GM18868 (cell line): ENCODE results near the gene LNPEP.
"Not testable (repeated sequence)": the region's sequence is repeated elsewhere in the genome, so short reads cannot be mapped to it uniquely, and the experiment has no call there.

Experiments
- ATAC-seq: cut with Tn5 transposase; IDR thresholded peaks from one replicate; pipeline ENCODE4 v1.9.1; 2021; ENCODE audit warnings: mild to moderate bottlenecking, moderate library complexity; ENCODE audit not compliant: unreplicated experiment

Gene LNPEP

DNA sequence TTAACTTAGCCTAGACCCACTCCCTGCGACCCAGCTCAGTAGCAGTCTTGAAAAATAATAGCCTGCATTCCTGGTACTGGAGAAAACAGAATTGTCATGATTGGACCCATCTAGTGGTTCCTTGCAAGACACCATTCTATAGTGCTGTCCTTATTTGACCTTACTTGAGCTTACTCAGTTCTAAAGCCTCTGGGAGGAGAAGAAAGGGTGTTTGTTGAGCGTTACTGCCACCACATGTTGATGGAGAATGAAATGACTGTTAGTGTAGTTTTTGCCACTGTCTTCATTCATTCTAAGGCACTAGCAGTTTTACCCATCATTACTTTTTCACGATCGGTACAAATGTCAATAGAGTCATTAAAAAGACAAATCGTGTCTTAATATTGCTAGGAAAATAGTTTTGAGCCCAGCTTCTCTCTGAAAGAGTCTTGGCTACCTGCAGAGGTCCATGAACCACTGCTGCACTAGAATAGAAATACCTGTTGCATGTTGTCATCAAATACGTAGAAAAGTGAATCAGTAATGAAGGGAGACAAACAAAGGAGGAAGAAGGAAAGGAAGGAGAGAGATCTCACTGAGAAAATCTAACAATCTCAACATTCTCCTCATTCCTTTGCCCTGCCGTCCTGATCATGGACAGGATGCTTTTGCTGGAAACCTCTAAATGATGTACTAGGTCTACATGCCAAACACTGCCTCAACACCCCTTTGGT, 110.5 kb downstream of the LNPEP start:
- ATAC-seq, result no peak

DNA sequence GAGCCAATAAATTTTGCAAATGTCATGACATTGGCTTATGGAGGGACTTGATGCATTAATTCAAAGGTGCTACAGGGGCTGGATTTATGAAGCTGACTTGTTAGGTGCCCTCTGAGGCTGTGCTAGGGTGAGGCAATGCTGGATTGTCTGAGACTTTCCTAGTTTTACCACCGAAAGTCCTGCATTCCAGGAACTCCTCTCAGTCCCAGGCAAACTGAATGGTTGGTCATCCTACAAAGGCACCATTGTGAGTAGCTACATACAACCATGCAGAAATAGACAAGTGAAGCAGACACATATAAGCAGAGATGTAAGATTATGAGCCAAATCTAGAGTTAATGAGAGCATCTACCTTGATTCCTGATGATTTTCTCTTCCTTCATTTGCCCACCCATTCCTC, 111.2 kb downstream of the LNPEP start:
- no peak for ATAC-seq

DNA sequence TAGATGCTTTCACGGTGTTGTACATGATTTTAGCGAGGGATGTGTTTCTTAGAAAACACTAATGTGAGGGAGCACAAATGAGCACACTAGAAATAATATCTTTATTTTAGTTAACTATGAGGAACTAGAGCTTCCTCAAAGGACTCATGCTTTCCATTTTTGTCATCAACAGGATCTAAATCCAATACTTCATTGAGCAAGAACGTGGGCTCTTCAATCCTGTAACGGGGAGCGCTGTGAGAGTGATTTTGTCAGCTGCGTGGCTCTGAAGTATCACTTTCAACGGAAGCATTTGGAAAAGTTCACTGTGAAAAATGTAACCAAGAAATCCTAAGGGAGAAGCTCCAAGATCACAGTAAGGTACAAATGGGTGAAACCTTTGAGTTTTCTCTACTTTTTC, 113.3 kb downstream of the LNPEP start:
- ATAC-seq, result no peak

DNA sequence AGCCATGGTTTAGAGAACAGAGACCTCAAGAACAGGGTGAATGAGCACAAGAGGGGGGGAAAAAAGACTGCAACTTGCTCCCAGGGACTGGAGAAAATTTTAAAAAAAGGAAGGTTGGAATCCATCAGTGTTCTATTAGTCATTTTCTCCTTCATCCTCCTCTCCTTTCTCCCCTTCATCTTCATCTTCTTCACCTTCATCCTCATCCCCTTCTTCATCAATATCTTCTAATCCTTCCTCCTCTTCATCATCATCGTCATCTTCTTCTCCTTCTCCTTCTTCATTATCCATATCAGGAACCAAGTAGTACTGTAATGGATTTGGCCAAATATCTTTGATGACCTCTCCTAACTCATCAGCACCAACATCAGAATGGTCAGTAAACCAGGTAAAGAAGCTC, 120.4 kb downstream of the LNPEP start:
- ATAC-seq, result no peak

DNA sequence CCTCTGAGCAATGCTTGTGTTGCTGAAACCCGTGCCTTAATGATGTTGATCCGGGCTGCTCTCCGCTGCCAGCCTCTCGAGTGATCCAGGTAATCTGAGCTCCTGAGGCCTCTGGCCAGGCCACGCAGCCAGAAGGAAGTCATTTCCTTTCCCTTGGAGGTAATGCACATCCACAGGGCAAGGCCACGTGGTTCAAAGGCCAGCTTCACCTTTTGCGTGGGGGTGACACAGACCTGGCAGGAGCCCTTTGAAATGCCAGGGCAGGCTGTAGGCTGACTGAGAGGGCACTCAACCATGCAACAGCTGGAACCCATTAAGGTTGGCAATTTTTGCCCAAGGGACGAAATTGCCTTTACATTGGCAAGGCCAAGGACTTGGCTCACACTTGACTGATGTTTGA, 126.2 kb downstream of the LNPEP start:
- ATAC-seq, result no peak

DNA sequence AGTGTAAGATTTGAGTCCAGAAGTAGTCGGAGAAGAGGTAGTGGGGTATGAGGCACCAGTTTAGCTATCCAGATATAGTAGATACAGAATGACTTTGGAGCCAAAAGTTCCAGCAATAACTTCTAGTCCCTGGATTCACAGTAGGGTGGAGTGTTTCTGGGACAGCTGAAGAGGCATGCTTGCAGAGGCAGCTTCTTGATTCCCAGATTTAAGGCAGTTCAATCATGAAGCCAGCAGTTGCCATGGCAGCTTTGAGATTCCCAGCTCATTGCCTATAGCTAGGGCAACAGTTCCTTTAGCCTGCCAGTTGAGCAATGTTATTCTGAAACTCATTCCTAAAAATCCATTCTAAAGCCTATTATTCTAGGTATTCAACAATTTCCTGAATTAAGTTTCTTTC, 127.4 kb downstream of the LNPEP start:
- ATAC-seq, result no peak

DNA sequence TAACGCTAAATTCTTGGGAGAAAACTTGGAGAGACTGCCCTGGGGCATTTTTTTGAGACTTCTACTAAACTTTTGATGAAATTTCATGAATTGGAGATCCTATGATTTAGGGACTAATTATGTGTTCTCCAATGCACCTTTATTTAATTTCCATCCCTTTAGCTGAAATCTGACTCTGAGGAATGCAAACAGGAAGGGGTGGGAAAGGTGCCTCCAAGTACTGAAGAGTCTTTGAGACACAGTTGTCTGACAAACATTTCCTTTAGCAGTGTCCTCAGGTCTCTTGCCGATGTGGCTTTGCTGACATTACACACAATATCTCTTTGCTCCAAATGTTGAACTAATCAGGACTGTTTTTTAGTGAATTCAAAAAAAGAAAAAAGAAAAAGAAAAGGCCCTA, 129.6 kb downstream of the LNPEP start:
- no peak for ATAC-seq

DNA sequence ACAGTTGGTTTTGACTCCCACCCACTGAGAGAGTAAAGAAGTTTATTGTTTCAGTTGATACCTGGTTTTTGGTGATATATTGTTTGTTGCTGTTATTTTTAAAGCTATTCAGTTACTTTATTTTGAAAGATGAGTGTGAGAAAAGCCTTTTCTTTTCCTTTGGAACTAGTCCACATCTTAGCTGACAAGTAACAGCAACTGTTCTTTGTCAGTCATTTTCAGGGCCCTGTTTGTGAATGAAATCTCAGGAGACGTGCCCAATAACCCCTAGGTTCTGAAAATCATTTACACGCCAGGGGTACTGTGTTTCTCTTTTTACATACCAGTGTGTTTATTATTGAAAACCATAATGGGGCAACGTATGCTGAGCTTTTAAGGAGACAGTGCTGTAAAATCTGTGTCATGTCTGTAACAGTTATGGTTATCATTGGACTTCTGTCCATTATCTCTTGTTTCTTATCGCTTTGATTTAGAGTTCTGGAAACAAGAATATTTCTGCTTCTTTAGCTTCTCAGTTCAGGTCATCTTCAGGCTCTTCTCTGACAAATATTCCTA, 131.5 kb downstream of the LNPEP start:
- no peak for ATAC-seq

DNA sequence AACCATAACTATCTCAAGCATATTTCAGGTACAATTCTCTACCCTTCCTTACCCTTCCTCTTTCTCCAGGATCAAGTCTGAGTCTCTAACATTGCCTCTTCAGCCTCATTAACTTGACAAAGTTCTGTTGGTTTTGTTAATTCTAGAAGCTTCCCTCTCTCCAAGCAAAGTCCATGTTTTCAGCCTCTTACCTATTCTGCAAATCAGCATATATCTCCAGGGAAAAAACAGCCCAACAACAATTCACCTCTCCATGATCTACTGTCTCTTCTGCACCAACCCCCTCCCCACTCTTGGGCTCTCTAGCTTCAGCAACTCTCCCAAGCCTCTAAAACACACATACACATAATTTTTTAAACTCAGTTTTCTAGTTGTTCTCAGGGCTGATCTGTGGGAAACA, 134.4 kb downstream of the LNPEP start:
- no peak for ATAC-seq

DNA sequence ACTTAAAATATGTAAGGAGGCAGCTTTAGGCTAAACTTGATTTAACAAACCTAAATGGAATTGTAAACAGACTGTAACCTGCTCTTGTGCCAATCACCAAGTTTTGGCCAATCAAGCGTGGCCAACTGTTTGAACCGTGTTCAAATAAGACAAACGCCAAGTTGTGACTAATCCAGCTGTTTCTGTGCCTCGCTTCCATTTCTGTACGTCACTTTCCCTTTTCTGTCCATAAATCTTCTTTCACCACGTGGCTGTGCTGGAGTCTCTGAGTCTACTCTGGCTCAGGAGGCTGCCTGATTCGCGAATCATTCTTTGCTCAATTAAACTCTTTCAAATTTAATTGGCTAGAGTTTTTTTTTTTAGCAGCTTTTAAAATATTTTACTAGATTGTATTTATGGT, 135.2 kb downstream of the LNPEP start:
- ATAC-seq, result no peak

DNA sequence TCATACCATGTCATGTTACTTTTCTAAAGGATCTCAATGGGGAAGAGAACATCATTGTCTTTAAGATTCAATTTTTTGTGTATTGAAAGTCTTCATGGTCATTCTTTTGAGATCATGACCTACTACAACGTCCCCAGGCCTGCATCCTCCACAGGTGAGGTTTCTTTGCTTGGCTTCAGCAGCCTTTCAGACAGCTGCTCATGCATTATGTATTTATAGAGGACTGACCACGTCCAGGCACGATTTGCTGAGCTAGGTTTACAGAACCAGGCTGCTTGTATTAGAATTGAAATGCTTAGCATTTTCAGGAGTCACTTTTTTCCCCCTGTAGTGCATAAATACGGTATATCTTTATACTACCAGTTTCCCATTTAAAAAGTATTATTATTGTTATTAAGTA, 136.1 kb downstream of the LNPEP start:
- ATAC-seq, result no peak

DNA sequence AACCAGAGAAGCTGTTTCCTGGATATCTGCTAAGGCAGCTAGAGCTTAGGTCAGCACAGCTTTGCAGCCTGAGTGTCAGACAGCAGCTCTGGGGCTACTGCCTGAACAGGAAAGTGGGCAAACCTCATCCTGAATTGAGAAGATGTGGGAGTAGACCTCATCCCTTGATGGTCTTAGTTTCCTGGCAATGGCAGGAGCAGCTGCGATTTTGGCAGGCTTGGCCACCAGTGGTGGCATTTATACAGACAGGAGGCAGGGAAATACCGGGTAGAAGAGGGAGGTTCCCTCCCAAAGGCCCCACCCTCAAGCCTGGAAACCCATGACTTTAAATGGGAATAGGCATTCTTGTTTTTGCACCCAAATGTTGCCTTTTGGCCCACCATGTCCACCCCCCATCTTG, 136.8 kb downstream of the LNPEP start:
- ATAC-seq, result no peak

DNA sequence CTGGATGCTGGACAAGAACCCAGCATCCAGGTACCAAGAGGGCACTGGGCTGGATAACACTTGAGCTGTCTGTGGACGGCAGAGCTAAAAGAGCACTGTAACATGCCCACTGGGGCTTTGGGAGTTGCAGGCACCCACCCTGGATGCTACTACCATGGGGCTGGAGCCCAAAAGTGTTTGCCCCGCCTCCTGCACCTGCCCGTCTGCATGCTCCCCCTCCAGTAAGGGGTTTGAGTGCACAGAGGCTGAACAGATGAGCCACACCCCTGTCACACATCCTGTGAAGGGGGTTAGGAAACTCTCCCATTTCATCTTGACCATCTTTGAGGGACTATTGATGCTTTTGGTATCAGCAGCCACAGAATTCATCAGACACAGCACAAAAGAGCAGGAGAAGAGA, 137.5 kb downstream of the LNPEP start:
- ATAC-seq, result no peak

DNA sequence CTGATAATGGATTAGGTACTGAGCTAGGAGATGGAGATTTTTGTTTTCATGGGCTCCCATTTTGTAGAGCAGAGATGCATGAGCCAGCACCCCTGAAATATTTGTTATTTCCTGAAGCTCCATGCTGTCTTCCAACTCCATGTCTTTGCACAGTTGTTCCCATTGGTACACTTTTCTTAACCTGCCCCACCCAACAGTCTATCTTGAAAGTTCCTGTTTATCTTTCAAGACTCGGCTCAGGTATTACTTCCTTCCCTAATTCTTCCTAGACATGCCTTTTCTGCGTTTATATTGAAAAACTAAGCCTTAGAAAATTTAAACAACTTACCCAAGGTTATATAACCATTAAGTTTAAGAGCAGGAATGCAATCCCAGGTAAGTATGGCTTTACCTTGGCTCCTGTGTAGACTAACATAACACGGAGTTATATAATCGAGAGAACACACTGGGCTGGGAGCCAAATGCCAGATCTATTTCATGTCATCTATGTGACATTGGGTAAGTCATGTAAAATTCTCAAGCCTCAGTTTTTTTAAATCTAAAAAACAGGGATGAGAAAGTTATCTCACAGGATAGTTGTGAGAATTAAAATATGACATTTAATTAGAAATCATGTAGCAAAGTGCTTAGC, 139.1 kb downstream of the LNPEP start:
- no peak for ATAC-seq

DNA sequence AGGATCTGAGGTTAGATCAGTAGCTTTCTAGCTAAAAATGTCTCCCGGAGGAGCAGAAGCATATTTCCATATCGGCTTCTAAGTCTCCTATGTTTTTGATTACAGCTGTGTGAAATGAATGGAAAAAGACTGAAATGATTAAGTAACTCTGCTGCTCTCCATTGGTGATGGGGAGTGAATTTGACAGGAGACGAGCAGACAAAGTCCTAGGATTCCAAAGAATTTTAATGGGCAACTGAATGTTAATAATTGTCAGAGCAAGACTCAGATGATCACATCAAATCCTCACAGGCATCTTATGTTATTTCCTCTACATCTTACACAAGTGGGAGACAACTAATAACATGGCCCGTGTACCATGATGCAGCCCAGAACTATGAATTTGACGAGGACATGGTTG, 139.8 kb downstream of the LNPEP start:
- ATAC-seq, result no peak

DNA sequence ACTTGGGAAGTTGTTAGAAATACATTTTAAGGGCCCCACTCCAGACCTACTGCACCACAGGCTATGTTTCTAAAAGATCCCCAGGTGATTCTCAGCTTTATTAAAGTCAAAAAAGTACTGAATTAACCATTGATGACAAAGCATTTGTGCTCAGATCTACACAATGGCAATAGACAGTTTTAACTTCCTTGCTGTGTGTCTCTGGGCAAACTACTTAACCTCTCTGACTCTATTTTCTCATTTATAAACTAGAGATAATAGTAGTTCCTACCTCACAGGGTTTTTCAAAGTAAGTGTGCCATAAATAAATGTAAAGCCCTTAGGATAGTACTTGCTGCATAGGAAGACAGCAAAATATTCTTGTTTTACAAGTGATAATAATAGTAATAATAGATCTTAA, 140.2 kb downstream of the LNPEP start:
- ATAC-seq, result no peak

DNA sequence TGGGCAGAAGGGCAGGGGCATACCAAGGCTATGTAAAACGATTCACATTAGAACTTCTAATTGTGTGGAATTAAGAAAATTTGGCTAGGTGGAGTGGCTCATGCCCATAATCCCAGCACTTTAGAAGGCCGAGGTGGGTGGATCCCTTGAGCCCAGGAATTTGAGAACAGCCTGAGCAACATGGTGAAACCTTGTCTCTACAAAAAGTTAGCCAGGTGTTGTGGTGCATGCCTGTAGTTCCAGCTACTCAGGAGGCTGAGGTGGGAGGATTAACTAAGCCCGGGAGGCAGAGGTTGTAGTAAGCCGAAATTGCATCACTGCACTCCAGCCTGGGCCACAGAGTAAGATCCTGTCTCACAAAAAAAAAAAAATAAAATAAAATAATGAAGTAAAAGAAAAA, 141.4 kb downstream of the LNPEP start:
- ATAC-seq, result no peak

DNA sequence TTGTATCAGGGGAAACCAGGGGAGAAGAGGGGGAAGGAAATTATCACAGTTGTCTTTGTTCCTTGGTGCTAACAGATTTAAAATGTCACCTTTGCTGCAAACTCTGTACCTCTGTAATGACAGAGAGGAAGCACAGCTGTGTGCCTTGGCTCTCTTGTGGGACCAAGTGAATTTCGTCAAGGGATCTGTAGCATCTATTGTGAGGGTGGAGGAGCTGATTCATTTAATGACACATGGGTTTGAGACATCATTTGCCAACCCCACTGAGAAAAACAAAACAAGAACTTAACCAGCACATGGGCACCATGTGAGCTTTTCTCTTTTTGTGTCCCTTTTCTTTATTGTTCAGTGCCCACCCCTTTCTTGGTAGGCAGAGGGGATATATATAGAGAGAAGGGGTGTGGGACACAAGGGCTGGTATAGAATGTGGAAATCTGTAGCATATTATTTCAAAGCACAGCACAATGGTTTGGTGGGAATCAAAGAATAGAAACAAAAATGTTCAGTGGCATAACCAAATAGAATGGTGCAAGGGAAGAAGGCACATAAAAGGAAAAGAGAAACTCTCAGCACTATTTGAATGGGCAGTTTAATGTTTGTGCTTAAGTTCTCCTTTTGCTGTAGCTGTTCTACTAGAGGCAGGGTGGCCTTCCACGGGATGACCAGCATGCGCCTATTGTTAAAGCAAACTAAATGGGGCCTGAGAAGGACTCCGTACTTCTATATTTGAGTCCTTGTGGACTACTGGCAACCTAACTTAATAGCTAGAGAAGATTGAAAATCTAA, 143.3 kb downstream of the LNPEP start:
- ATAC-seq, result no peak

DNA sequence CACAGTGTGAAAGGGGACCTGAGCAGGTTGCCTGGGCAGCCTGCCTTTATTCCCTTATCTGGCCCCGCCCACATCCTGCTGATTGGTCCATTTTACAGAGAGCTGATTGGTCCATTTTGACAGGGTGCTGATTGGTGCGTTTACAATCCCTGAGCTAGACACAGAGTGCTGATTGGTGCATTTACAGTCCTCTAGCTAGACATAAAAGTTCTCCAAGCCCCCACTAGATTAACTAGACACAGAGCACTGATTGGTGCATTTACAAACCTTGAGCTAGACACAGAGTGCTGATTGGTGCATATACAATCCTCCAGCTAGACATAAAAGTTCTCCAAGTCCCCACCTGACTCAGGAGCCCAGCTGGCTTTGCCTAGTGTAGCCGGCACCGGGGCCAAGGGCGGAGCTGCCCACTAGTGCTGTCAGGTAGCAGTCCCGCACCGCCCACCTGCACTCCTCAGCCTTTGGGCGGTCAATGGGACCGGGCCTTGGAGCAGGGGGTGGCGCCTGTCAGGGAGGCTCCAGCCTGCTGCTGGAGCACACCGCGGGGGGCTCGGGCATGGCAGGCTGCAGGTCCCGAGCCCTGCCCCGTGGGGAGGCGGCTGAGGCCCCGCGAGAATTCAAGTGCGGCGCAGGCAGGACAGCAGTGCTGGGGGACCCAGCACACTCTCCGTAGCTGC, 149.0 kb downstream of the LNPEP start:
- ATAC-seq, result not testable (repeated sequence)

DNA sequence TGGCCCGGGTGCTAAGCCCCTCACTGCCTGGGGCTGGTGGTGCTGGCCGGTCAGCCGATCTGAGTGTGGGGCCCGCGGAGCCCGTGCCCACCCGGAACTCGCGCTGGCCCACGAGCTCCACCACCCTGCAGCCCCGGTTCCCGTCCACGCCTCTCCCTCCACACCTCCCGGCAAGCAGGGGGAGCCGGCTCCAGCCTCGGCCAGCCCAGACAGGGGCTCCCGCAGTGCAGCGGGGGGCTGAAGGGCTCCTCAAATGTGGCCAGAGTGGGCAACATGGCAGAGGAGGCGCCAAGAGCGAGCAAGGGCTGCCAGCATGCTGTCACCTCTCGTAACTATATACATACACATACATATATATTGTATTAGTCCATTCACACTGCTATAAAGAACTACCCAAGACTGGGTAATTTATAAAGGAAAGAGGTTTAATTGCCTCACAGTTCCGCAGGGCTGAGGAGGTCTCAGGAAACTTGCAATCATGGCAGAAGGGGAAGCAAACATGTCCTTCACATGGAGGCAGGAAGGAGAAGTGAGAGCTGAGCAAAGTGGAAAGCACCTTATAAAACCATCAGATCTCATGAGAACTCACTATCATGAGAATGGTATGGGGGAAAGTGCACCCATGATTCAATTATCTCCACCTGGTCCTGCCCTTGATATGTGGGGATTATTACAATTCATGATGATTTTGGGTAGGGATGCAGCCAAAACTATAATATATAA, 149.7 kb downstream of the LNPEP start:
- peak; percentile 77 for ATAC-seq
